Endometrial microvascular endothelial cells (primary cell): ENCODE results near the gene FHOD3. TPM values are rescaled to one million over a fixed set of nuclear protein-coding genes. Genes with fewer than 3 reads are reported as not detected.

Experiments
- in situ Hi-C: cut with HindIII; loops from 2 replicates; pipeline ENCODE4 v1.10.0; 2017; ENCODE audit warnings: low sequenced_read_pairs, low pct_unique_long_range_greater_than_20kb; ENCODE audit errors: inconsistent ontology term
- total RNA-seq: library from RNA; depleted of rRNA; stranded (reverse); fragments of >200 nt; gene quantifications from one replicate; pipeline ENCODE4 v1.2.3, GENCODE V29; 2015; ENCODE audit errors: inconsistent ontology term

Gene FHOD3
- total RNA-seq, result 0.93 TPM

DNA sequence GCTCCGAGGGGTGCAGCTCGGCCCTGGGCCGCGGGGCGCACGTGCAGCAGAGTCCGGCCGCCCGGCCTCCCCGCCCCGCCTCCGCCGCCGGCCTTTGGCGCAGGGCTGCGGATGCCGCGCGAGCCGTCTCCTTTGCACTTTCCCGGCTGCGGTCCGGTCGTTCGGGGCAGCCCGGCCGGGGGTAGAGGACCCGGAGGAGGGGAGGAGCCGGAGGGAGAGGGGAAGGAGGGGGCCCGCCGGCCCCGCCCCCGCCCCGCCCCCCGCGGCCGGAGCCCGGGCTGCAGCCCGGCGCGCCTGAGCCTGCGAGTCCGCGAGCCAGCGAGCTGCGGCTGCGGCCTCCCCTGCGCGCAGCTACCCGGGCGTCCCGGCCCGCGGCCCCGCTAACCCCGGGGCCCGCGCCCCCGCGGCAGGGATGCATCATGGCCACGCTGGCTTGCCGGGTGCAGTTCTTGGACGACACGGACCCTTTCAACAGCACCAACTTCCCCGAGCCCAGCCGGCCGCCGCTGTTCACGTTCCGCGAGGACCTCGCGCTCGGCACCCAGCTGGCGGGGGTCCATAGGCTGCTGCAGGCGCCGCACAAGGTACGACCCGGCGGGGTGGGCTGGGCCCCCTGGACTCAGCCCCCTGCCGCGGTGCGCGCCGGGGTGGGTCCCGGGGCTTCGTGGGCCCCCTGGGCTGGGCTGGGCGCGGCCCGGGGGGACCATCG is at the start of gene FHOD3:
FHOD3 (plus strand) TSS at position 297 of the 709 bp plus-strand sequence; CDS start at position 420, 123 bp downstream.
- in situ Hi-C loops, result no loop called here

DNA sequence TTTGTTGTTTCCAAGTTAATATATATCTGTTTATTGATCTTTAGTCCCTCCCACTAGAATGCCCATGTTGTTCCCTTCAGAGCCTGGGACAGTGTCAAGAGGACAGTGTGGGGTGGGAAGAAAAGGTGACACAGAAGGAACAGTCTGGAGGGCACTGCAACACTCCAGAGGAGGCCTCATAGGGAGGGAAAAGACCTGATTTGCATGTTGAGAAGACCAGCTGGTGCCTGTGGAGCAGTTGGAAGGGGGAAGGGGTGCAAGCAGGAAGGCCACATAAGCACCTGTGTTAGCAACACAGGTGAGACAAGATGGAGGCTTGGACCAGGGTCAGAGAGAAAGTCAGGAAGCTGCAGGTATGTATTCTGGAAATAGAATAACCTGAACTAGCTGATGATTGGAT is 48.1 kb upstream of the FHOD3 start:
- in situ Hi-C loops, result no loop called here

DNA sequence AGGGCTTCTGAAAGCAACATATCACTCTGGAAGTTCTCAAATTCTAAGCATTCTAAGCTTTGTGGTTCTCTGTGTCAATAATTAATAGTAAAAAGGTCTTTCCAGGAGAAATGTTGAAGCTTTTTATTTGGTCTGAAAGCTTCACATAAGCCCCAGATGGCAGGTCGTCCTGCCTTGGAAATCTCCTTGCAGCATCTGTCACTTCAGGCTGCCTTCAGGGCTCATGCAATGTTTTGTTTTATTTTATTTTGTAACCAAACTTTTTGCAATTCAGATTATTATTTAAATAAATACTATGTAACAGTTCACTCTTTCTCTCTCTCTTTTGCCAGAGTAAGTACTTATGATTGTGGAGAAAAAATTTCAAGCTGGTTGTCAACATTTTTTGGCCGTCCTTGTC is 46.7 kb upstream of the FHOD3 start:
- in situ Hi-C loops, result no loop called here

DNA sequence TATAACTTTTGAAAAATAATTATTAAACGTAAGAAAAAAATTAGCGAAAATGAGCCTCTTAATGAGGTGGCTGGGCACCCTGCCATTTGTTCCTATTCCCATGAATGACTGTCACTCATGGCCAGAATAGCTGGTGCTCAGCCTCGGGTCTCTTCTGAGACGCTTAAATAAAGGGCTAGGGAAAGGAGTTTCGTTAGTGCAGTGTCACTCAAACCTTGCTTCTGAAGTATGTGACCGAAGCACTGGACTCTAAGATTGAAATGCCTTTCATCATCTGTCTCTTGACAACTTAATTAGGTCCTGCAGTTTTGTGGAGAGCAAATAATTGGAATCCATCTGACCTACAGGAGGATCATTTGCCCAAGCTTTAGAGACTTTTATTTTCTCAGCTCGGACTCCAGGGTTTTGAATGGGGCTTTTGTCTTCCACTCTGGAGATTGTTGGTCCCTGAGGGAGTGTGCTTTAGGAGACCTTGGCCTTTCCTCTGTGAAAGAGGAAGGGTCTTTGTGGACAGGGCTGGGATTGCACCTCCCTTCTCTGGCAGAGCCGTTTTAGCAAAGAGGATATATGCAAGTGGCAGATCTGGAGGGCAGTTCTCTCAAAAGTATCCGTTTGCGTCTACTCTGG is 42.3 kb upstream of the FHOD3 start:
- in situ Hi-C loops, result no loop called here

DNA sequence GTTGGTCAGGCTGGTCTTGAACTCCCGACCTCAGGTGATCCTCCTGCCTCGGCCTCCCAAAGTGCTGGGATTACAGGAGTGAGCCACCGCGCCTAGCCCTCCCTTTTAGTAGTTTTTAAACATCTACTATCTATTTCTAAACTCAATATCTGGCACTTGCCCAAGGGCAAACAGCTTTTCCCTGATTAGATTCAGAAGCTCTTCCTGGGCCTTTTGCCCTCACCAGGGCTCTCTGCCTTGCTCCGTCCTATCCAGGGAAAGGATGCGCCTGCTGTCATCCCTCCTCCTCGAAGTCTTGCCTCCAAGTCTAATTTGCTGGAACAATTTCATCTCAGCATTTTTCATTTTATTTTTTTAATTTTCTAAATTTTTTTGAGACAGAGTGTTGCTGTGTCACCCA is 41.4 kb upstream of the FHOD3 start:
- in situ Hi-C loops, result no loop called here

DNA sequence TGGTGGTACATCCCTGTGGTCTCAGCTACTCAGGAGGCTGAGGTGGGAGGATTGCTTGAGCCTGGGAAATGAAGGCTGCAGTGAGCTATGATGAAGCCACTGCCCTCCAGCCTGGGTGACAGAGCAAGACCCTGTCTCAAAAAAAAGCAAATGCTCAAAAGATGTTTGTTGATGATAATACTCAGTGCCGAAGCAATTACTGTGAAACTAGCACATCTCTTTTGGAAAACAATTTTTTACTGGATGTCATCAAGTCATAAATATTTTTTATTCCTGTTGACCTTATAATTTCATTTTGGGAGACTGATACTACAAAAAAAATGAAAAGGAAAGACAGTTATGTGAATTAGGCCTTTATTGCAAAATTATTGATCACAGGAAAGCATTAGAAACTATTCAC is 34.5 kb upstream of the FHOD3 start:
- in situ Hi-C loops, result no loop called here

DNA sequence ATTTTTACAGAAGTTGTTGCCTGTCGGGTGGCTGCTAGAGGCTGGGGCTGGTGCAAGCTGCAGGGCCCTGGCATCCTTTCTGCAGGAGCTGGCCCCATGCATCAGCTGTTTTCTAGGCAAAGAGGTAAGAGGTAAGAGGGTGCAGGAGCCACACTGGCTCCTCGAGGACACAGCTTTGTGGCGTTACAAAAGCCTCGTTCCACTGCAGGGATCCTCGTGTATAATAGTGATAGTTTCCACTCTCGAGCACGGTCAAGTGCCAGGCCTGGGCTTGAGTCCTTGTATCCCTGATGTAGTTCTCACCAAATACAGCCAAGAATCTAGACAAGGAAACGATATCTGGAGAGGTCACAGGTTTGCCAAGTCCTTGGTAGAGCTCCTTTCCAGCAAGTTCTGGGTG is 33.2 kb upstream of the FHOD3 start:
- in situ Hi-C loops, result no loop called here

DNA sequence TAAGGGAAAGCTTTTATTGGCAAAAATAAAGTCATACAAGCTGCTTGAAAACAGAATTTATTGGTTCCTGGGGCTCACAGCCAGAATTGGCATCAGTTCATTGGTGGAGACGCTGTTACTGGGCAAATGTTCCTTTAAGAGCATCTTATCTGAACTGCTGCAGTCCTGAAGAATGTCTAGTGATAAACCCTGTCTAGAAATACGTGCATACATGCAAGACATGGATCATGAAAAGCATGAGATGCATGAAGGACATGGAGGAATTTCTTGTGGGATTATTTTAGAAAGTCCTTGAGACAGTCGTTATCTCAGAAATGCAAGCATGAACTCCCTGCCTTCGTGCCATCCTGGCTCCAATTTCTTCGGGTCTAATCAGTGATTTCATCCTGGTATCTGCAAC is 32.5 kb upstream of the FHOD3 start:
- in situ Hi-C loops, result no loop called here

DNA sequence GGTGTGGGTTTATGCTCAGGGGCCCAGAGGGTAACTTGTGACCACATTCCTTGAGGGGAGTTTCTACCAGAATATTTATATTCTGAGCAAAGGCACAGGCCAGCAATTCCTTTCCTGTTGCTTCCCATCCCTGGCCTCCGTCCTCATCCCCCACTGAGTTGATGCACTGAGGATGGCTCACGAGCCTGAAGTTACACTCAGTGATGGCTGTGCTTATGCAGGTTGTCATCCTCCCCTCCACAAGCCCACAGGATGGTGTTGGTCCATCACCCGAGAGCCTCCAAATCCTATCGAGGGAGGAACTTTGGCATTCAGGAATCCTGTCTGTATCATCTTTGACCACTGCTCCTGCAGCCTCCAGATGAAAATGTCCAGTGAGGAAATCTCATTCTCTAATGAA is 28.4 kb upstream of the FHOD3 start:
- in situ Hi-C loops, result no loop called here

DNA sequence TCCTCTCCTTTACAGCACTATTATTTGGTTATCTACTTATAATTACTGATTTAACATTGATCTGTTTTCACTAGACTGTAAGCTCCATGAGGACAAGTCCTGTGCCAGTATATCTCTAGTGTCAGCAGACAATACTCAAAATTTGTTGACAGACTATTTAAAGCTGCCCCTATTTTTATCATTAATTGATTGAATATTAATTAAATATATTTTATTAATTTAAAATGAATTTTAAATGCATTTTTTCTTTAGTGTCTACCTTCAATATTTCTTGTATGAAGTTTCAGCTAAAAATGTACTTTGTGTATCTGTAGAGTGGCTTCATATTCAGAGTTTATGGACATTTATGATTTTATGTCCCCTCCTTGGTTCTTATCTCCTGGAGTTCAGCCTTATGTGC is 26.4 kb upstream of the FHOD3 start:
- in situ Hi-C loops, result no loop called here

DNA sequence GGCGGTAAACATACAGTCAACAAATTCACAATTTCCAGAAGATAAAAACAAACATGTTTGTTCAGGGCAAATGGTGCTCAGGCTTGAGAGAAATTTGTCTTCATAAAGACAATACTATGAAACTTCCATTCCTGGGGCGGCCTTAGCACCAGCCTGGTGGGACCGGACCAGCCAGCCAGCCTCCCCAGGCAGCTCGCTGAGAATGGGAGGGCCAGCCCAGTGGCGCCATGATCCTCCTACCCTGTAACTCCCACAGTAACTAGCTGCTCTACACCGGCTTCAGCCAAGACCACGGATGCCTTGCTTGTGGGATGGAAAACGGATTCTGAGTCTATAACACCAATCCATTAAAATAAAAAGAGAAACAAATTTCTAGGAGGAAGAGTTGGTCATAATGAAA is 24.2 kb upstream of the FHOD3 start:
- in situ Hi-C loops, result no loop called here

DNA sequence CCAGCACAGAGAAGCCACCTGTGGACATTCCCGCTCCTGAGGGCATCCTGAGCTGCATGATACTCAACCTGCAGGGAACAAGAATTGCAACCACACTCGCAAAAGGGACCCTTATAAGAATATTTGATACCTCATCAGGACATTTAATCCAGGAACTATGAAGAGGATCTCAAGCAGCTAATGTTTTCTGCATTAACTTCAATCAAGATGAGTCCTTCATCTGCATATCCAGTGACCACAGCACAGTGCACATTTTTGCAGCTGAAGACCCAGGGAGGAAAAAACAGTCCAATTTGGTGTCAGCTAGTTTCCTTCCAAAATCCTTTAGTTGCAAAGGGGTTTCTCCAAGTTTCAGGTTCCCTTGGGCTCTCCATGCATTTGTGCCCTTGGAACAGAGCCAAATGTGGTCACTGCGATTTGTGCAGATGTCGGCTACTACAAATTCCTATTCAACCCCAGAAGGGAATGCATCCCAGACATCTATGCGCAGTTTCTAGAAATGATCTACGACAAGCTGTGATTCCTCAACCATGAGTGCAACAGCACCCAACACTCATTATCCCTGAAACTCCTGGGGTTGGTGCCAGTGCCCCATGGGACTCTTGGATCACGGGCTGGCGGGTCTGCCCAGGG is 23.3 kb upstream of the FHOD3 start:
- in situ Hi-C loops, result no loop called here

DNA sequence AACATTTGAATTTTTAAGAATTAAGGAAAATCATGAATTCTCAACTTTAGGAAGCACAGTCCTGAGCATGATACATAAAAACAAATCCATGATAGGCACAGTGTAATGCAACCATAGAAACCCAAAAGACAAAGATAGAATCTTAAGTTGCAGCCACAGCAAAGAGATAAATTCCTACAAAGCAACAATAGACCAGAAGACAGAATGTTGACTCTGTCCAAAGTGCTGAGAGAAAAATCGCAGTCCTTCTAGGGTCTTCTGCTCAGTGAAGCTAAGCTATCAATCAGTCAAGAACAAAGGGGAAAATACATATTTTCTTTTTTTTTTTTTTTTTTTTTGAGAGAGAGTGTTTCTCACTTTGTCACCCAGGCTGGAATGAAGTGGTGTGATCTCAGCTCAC is 22.0 kb upstream of the FHOD3 start:
- in situ Hi-C loops, result no loop called here

DNA sequence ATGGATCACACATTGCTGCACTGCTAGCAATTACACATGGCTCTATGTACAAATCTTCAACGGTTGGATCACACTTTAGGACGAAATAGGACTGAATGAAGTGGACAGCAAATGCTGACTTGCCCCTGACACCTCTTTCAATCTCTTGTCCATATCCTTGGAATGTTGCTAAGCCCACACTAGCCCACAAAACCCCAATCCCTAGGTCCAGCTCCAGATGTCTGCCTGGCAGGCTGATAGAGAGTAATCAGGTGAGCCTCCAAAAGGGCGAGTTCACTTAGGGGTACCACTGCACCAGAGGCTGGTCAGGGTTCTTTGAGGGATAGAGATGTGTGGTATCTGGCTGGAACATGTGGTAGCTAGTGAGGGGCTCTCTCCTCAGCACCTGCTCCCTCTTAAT is 18.5 kb upstream of the FHOD3 start:
- in situ Hi-C loops, result no loop called here

DNA sequence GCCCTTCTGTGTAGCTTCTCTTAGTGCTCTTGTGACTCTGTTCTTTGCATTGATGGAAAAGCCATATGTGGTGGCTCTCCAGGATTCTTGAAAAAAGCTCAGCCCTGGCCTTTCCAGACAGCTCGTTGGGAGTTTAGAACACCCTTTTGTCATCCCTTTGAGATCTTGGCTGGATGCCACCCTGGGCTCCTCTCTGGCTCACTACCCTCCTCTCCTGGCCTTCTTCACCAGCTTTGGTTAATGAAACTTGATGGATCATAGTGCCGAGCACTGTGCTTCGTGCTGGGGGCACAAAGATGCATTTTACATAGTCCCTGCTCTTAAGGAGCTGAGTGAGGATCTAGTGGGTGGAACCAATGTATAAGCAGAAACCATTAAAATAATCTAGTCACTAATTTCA is 15.6 kb upstream of the FHOD3 start:
- in situ Hi-C loops, result no loop called here

DNA sequence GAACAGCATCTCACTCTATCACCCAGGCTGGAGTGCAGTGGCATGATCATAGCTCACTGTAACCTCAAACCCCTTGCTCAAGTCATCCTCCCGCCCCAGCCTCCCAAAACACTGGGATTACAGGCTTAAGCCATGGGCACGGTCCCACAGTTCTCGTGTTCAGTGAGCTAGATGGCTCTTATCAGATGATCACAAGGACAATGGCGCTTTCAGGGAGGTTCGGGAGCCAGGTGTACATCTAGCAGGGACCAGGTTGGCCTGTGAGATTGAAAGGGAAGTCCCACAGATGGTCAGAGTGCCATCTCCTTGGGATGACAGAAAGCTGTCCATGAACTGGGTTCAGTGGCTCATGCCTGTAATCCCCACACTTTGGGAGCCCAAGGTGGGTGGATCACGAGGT is 14.1 kb upstream of the FHOD3 start:
- in situ Hi-C loops, result no loop called here

DNA sequence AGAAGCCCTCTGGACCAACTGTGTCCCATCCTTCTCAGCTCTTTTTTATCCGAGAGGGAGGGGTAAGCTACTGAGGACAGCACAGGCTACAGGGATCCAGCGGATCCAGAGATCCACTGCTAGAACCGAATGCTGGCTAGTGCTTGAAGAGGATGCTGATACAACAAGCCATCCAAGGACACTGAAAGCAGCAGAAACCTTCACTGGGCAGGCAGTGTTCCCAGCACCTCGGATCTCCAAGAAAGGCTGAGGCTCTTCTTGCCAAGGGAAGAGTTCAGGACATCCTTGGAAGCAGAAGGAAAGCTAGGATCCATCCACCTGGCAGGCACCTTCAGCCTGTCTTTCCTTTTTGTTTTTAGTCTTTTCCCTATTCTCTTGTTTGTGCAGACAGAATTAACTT is 13.2 kb upstream of the FHOD3 start:
- in situ Hi-C loops, result no loop called here

DNA sequence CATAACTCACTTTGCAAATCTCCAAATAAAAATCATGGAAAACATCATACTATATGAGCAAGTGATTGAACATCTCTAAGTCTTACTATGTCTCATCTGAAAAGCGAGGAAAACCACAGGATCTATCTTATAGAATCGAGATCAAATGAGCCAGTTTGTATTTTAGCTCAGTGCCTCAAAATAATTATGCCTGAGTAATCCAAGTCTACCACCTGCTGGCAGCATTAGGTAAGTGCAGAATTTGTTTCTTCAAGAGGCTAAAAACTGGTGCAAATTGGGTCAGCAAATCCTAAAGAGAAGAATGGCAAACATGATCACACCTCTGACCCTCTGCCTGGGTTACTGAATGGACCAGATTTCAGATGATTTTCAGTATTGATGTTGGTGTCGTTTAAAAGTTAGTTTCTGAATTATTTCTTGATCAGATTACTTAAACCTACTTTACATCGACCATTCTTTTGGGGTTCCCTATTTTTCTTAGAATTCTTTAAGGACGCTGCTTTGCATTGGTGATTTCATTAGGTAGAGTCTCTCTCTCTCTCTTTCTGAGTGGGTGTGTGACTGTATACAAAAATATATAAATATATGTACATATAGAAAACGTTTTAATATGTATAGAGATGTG is 12.7 kb upstream of the FHOD3 start:
- in situ Hi-C loops, result no loop called here

DNA sequence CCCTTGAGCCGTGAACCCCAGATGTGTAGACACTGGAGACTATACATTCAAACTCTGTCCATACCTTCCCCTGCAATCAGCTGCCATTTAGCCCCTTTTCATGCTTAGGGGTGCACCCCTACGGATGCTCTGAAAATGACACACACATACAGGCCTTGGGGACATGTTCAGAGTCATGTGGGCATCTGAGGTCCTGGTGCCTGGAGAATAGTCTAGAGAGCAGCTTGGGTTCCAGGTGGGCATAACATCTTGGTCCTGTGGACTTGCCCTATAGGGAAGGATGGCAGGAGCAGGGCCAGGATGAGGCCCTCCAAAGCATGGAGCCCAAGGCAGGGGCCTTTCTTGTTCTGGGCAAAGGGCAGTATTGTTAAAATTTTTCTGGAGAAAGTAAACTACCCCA is 9.9 kb upstream of the FHOD3 start:
- in situ Hi-C loops, result no loop called here

DNA sequence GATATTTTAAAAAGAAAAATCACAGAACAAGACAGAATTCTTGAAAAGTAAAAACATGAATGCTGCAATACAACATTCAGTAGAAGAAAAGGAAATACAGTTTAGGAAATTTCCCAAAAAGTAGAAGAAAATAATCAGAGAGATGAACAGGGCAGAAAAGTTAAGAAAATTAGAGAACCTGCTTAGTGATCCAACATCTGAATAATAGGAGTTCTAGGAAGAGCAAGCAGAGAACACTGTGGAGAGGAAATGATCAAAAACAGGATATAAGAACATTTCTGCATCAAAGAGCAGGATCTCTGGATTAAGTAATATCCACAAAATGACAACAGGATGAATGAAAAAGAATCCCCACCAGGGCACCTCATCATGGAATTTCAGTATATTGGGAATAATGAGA is 8.8 kb upstream of the FHOD3 start:
- in situ Hi-C loops, result no loop called here
